ENCODE results near the gene CR1.

Gene CR1

DNA sequence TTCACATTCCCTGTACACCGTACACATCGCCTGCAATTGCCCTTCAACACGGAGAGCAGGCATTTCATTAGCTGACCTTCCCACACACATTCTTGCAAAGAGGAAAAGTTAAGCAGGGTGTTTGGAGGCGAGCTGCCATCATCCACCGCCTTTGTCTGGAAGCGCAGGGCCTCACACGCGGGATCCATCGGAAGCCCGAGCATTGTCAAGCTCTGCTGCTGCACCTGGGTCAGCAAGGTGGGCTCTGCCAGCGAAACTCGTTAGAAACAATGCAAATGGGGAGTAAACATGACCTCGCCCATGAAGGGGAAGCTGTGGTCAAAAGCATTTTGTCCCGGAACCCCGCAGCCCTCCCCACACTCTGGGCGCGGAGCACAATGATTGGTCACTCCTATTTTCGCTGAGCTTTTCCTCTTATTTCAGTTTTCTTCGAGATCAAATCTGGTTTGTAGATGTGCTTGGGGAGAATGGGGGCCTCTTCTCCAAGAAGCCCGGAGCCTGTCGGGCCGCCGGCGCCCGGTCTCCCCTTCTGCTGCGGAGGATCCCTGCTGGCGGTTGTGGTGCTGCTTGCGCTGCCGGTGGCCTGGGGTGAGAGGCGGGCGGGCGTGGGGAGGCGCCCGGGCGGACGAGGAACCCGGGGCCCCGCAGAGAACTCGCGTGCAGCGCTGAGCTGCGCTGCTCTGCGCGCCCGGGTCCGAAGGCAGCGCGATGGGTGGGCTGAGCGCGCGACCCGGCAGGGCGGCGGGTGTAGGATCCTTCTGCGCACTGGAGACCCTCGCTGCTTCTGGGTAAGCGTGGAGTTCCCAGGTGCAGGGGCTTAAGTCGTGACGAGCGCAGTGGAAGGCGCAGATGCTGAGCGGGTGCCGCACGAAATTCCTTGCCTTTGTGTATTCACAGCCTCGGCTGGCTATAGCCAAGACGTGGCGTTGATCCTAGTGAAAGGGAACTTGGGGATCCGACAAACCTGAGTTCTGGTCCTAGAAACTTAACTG, at the start of gene CR1:
CR1 (plus strand) TSS at position 357 of the 992 bp plus-strand sequence; CDS start at position 468, 111 bp downstream.
- peak; percentile 69 for DNase-seq

- no peak for DNase-seq
Observed at GRCh38 chr1:207453710-207454045, 42.3 kb upstream of the CR1 start.

- peak; percentile 58 for DNase-seq
Observed at GRCh38 chr1:207454046-207454964, 41.7 kb upstream of the CR1 start, which contains the start of gene CR2. Gene CR2 (plus strand): TSS chr1:207454328. CDS start chr1:207454419, 91 bp downstream.

DNA sequence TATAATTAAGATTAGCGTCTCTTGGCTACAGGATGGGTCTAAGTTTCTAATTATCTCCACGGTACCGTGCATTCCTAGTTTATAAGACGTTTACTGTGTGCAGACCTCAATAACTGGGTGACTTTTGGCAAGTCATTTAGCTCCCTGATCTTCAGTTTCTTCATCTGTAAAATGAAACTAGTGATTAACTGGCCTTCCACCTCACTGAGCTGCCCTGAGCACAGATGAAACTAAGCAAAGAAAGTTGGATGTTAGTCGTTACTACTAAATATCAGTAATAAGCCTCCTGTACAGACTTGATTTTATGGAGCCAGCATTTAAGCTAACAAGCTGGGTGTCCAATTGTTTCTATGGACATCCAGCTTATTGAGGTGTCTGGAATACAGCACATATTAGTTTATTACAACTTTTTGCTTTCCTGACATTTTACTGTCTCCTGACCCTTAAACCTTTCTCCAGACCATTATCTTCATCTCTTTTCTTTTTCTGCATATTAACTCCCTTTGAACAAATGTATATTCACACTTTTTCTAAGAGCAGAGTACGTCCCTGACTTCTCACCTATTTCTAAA, 40.7 kb upstream of the CR1 start:
- DNase-seq, result no peak

GRCh38 chr1:207458414-207458813, 37.5 kb upstream of the CR1 start:
- no peak for DNase-seq

DNA sequence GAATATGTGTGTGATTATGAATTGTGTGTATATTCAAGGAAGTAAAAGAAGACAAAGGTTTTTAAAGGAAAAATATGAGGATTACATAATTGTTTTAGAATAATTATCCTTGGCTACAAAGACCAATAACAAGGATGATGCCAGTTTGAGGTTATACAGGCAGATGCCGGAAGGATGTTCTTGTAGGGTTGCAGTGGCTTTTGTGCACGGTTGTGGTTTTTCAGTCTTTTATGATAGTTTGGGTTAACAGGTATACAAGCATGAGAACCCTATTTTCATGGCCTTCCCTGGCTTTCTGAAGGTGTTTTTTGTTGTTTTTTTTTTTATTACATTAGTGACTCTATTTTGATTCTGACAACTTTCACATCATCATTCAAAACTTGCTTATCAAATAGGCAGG, 36.9 kb upstream of the CR1 start:
- DNase-seq, result no peak

GRCh38 chr1:207461649-207462048, 34.3 kb upstream of the CR1 start:
- no peak for DNase-seq

DNA sequence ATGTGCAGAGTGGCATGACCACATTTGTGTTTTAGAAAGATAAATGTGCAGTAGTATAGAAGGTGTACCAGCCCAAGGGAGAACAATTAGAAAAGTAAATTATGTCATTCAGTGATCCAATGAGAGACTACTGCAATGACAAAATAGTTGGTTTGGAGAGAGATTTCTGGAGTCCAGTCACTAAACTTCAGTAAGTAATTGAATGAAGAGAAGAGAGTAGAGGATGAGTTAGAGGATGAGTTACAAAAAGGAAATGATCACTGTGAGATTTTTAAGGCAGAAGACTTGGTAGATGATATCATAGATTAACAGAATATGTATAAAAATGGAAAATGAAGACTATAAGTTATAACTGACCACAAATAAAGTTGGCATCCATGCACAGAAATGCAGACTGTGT, 33.4 kb upstream of the CR1 start:
- DNase-seq, result no peak

DNA sequence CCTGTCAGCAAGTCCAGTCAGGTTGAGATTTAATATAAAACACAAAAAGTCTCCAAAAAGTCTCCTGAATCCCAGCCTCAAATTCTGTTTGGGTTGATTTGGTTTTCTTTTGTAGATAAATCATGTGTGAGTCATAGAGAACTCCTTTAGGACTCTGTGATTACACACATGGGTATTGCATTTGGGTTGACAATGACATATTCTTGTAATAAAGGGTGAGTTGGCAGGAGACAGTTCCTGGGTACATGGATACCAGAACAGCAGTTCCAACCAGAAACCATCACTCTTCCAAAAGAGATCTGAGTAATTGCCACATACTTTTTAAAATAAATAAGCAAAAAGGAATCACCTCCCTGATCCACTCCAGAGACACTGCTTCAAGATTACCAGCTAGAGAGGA, 32.9 kb upstream of the CR1 start:
- peak; percentile 23 for DNase-seq

DNA sequence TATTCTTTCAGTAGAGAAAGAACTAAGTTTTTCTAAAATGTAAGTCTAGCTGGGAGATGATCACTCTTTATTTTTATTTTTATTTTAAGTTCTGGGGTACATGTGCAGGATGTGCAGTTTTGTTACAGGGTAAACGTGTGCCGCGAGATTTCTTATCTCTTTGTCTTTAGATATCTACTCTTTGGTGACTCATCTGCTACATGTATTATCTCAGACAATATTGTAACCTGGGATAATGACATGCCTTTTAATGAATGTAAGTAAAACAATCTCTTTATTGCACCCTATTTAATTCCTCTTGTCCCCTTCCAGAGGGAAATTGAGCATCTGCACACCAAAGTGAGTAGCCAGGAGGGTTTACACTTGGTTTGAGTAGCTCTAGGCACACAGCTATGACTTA, 32.4 kb upstream of the CR1 start:
- peak; percentile 30 for DNase-seq

DNA sequence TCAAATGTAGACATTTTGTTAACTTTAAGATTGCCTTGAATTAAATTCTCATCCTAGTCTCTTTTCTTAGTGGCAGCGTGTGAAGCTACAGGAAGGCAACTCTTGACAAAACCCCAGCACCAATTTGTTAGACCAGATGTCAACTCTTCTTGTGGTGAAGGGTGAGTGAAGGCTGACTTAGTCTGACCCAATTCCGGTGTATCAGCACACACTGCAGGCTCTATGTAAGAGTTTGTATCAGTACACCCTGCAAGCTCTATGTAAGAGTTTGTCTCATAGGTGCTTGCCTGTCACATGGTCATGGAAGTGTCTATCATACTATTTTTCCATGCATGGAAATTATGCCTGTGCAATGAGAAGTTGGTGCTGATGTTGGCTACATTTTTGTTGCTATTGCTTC, 25.0 kb upstream of the CR1 start:
- no peak for DNase-seq

DNA sequence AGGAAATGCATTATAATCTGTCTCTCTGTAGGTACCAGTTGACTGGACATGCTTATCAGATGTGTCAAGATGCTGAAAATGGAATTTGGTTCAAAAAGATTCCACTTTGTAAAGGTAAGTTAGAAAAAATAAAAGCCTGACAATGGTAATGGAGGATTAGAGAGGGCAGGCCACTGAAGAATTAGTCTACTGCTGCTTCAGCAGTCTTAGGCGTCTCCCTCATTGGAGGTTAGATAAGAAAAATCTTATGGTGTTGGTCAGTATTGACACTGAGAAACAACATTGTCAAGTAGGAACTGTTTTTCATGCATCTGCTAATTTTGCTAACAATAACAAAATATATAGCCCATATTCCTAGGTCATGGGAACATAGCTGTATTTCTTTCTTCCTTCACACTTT, 21.7 kb upstream of the CR1 start:
- DNase-seq, result peak; percentile 55

GRCh38 chr1:207486198-207486597, 9.8 kb upstream of the CR1 start:
- DNase-seq, result no peak

DNA sequence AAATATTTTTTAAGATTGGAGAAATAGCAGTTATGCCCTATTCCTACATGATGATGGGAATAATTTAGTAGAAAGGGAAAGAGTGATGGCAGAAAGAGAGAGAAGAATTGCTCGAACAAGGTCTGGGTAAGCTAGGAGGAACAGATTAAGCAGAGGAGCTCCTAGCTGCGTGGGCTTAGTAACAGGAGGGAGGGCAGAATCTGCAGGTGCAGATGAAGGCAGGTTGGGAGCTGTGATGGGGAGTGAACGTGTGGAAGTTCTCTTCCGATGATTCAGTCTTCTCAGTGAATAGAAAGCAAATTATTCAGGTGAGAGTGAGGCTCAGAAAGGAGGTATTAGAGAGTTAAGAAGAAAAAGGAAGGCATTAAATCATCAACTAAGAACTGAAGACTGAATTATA, 8.3 kb upstream of the CR1 start:
- DNase-seq, result no peak

DNA sequence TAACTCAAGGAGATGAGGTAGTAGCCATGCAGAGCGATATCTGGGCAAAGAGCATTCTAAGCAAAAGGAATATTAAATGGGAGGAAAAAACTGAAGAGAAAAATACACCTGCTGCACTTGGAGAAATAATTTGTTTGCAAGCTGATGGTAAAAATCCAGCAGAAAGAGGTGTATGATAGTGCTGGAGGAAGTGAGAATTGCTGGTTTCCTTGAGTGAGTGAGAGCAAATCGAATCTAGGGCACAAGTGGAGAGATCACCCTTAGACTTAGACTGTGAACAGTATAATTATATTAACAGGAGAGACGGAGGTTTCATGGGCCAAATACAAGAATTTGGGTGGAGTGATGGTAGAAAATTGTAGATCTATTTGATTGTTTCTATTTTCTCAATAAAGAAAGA, 2.7 kb upstream of the CR1 start:
- DNase-seq, result no peak

DNA sequence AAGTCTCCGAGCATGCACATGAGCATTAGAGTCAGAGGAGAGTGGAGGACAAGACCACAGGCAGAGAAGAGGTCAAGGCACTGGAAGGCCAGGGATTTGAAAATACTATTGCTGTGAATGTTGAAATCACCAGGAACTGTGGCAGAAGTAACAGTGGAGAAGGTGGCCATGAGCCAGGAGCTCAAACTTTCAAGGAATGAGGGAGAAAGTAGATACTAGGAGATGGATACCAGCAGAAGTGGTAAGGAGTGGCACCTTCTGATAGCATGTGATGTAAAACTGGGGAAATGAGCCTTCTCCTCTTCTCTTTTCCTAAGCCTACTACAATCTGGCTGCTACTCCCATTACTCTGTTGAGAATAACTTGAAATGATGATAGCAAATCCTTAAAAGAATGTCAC, 1.8 kb upstream of the CR1 start:
- DNase-seq, result no peak

GRCh38 chr1:207495281-207495680, 676 bp upstream of the CR1 start:
- peak; percentile 51 for DNase-seq

- DNase-seq, result peak; percentile 39
Observed at GRCh38 chr1:207497941-207498340, 2.0 kb downstream of the CR1 start.

- peak; percentile 93 for DNase-seq
Observed at GRCh38 chr1:207499573-207499972, 3.6 kb downstream of the CR1 start.

- no peak for DNase-seq
Observed at GRCh38 chr1:207500306-207500705, 4.3 kb downstream of the CR1 start.

GRCh38 chr1:207501071-207501470, 5.1 kb downstream of the CR1 start:
- DNase-seq, result no peak

GRCh38 chr1:207502726-207503125, 6.8 kb downstream of the CR1 start:
- no peak for DNase-seq

DNA sequence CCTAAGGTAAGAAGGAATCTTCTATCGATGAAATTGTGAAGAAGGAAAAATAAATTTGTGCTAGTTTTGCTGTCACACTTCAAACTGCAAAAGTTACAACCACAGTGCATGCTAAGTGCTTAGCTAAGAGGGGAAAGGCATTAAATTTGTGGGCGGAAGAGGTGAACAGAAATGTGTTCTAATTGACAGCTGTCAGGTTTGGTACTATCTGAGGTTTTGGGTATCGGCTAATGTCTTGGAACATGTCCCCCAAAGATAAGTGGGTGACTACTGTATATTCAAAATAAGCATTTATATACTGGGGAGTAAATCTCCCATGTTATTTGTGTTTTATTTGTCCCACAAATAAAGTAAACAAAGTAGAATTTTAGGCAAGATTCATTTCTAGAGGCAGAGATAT, 8.0 kb downstream of the CR1 start:
- DNase-seq, result peak; percentile 41

Data from hematopoietic multipotent progenitor cell treated with erythropoietin and hydrocortisone succinate and interleukin-3 and kit ligand, for 6 days (in vitro differentiated cells).